GM21529 (cell line): Measurements from ENCODE around the gene KCNA10.

ENCODE experiments used
- ATAC-seq: cut with Tn5 transposase; IDR thresholded peaks from one replicate; pipeline ENCODE4 v1.9.1; 2021; ENCODE audit not compliant: unreplicated experiment

The KCNA10 gene

GRCh38 chr1:110502402-110503151, 16.4 kb downstream of the KCNA10 start:
- no peak for ATAC-seq

GRCh38 chr1:110501488-110502132, 17.4 kb downstream of the KCNA10 start:
- ATAC-seq, result no peak

- ATAC-seq, result no peak
These were observed 20.7 kb downstream of the KCNA10 start for GRCh38 chr1:110498270-110498669.

- ATAC-seq, result peak; percentile 45
These were observed 22.9 kb downstream of the KCNA10 start for GRCh38 chr1:110495926-110496600.

- ATAC-seq, result no peak
These were observed 24.2 kb downstream of the KCNA10 start for GRCh38 chr1:110494522-110495406.

GRCh38 chr1:110494036-110494435, 24.9 kb downstream of the KCNA10 start:
- no peak for ATAC-seq

- ATAC-seq, result no peak
These were observed 25.8 kb downstream of the KCNA10 start for GRCh38 chr1:110493059-110493699.

GRCh38 chr1:110492573-110492972, 26.4 kb downstream of the KCNA10 start:
- no peak for ATAC-seq

GRCh38 chr1:110490791-110491451, 28.1 kb downstream of the KCNA10 start:
- no peak for ATAC-seq

GRCh38 chr1:110489973-110490542, 28.9 kb downstream of the KCNA10 start:
- no peak for ATAC-seq

- no peak for ATAC-seq
These were observed 29.6 kb downstream of the KCNA10 start for GRCh38 chr1:110489406-110489805.

GRCh38 chr1:110488867-110489266, 30.1 kb downstream of the KCNA10 start:
- ATAC-seq, result no peak

- ATAC-seq, result no peak
These were observed 30.8 kb downstream of the KCNA10 start for GRCh38 chr1:110488161-110488560.

- no peak for ATAC-seq
These were observed 31.2 kb downstream of the KCNA10 start for GRCh38 chr1:110487726-110488125.

- ATAC-seq, result no peak
These were observed 33.2 kb downstream of the KCNA10 start for GRCh38 chr1:110485725-110486124.

GRCh38 chr1:110484801-110485200, 34.2 kb downstream of the KCNA10 start:
- no peak for ATAC-seq

- no peak for ATAC-seq
These were observed 35.7 kb downstream of the KCNA10 start for GRCh38 chr1:110483308-110483685.

- ATAC-seq, result no peak
These were observed 36.2 kb downstream of the KCNA10 start for GRCh38 chr1:110482662-110483307.

GRCh38 chr1:110481968-110482623, 36.9 kb downstream of the KCNA10 start:
- ATAC-seq, result no peak
